ENCODE data around the gene CXCR4.

Gene CXCR4

DNA sequence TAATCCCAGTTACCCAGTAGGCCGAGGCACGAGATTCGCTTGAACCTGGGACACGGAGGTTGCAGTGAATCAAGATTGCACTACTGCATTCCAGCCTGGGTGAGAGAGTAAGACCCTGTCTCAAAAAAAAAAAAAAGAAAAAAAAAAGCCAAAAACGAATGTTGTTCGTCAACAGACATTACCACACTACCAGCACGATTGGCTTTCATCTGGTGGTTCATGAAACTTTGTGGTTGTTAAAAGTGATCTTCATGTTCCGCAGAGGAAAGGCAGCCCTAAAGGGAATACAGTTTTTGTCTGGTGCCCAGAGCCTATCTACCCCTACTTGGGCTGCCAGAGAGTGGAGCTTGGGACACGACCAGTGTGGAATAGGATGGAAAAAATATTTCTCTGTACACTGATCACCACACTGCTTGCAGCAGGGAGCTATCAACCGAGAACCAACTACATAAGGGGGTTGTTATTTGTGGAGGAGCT is 13.6 kb upstream of the CXCR4 start:
- no peak for DNase-seq

DNA sequence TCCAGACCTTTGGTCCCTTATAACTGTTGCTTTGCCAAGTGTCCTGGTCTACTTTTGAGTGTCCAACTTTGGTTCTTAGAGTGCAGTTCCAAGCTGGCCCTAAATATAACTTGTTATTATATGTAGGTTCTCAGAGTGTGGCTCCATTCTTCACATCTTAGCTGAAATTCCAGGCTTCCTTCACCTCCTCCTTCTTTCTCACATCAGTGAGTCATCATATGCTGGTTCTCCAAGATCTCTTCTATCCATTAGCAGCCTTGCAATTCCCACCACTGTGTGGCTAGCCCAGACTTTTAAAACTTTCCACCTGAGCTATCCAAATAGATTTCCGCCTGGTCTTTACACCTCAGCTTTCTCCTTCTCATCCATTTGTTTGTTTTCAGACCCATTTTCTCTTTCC is 12.6 kb upstream of the CXCR4 start:
- DNase-seq: no peak

DNA sequence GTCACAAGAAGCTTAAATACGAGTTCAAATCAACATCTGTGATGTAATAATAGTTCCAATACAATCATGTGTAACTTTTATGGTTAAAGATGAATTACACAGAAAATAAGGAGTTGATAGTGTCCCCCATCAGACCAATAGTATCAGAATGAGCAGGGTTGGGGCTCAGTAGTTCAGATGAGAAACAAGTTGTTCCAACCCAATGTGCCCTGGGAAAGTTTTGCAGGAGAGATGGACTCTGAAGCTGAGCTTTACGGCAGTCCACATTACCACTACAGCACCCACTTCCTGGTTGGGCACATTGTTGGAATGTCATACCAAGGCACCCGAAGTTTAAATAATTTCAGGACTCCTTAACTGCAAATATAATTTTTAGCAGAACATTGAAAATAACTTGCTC is 12.1 kb upstream of the CXCR4 start:
- DNase-seq: no peak

DNA sequence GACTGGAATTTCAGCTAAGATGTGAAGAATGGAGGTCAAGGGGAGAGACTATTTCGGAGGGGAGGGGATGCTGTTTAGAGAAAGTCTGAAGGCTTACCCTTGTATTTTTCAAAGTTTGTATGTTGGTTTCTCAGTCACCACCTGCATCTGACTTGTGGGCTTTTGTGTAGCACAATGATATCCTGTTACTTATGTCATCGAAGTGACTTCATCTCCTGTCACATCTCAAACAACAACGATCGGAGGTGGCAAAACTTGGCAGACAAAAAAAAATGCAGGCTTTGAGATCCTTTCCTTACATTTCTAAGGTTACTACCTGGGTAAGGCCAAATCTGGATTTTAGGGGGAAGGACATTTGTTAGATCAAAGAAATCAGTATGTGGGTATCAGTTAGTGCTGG is 11.7 kb upstream of the CXCR4 start:
- no peak for DNase-seq

DNA sequence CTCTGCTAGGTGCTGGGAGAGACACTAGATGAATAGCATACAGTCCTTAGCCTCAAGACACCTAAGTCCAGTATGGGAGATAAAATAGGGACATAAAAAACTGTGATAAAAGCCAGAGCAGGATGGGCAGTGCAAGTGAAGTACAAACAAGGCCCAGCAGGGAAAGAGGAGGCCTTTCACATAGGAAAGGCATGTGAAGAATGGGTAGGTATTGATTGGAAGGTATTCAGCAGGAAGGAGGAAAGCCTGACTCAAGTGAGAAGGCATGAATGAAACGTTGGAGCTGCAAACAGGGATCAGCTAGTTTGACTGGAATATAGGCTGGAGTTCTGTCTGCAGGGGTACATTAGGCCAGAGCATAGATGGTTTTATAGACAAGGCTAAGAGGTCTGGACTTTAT is 11.0 kb upstream of the CXCR4 start:
- DNase-seq: no peak

DNA sequence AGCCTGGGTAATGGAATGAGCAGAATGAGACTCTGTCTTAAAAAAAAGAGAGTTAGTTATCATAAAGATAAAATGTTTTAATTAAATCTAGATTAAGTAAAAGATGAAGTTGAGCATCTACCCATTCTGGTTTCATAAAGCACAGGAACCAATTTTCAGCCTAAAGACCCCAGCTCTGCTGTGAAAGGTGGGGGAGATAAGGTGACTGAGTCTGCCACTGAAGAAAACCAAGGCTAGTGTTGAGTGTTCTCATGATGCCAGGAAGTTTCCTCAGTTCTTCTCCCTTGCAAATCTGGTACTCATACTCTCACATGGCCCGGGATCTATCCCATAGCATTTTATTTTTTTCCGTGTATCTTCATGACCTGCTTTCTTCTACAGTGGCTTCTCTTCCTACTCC is 10.4 kb upstream of the CXCR4 start:
- DNase-seq: no peak

DNA sequence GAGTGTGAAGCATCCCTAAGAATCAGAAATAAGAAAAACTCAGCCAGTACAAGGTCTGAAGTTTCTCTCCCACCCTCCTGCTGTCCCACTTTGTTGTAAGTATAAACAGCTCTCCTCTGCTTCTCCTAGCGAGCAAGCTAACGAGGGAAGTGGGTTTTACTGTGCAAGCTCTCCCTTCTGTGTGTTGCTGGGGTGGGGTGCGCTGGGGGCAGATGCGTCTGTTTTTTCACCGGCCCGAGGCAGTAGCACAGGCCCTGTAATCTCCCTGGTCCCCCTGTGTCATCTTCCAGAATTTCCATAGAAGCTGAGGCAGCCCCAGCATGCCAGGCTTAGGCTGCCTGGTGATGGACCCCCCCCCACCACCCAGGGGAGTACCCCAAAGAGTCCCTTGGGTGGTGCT is 9.4 kb upstream of the CXCR4 start:
- no peak for DNase-seq

DNA sequence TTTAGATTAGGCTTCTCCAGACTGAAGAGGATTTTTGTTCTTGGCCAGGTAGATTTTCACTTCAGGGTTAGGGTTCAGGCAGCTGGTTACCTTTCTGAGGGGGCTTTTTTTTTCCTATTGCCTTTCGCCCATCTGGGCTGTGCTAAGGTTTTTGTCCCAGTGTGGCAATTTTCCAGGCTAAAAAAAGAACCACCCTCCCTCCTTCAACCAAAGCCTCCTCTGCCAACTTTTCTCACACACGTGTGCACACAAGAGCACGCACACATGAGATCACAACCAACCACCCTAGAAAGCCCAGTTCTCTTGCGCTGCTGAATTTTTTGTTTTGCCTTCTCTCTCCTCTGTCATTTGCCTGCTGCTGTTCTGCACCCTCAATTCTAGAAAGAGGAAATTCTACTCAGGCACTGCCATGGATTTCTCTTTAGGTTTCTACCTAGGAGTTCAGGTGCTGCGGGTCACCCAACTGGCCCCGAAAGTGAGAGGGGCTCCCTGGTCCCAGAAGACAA is 8.5 kb upstream of the CXCR4 start:
- DNase-seq: no peak

DNA sequence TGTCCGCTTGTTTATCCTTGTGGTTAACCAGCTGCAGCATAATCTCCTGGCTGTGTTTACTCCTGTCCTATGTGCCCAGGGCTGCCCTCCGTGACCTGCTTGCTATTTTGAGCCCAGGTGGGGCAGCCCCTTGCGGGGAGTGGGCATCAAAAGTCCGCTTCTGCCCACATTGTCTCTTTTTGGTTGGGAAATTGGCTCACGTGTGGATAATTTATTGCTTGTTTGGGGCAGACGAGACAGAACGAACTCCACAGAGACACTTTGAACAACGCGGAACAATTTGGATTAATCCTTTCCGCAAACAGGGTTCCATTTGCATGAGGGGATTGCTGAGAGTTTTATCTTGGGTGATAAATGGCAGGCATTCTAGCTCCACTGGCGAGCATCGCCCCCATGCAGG is 8.1 kb upstream of the CXCR4 start:
- no peak for DNase-seq

DNA sequence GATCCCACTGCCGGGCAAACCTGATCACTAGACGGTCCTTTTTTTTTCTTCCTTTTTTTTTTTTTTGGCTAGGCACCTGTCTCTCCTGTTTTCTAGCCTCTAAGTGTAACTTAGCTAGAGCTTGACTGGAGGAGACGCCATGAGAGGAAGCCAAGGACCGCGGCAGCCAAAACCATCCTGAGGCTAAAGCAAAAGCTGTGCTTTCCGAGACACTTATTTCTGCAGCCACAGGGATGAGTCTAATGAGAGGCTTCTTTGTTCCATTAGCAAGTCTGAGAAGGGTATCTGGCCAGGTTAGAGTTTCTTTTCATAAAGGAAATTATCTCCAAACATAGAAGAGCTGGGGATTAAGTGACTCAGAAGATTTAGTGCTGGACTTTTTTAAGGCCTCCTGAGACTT is 7.3 kb upstream of the CXCR4 start:
- DNase-seq: no peak

DNA sequence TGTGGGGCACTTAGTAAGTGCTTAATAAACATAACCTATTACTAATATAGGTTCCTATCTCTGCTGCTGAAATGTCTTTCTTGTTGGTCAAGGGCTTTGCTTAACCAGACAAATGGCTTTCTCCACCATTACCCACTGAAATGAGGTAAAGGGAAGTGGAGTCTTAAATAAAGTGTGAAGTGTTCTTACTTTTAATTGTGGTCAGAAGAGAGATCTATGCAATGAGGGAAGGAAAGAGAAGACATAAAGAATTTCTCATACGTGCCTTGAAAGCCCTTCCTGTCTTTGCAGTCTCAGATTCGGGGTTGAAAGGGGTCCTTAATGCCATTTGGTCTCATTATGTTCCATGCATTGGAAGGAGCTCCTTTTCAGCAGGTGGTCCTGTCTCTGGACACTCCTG is 6.9 kb upstream of the CXCR4 start:
- no peak for DNase-seq

DNA sequence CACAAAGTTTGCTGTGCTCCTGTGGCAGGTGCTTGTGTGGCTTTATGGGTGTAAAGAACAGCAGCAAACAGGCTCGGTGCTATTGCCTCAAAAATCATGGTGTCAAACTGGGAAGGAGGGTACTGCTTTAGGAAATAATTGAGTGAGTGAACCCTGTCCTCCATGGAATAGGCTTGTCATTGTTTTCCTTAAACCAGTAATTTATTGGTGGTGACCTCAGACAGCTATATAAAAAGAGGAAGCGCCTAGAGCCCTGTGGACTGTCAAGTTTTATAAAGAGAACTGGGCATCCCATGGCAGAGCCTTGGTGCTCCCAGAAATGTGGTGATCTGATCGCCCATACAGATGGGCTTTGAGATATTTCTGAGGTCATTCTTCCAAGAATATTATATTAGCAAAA is 4.7 kb upstream of the CXCR4 start:
- DNase-seq: no peak

DNA sequence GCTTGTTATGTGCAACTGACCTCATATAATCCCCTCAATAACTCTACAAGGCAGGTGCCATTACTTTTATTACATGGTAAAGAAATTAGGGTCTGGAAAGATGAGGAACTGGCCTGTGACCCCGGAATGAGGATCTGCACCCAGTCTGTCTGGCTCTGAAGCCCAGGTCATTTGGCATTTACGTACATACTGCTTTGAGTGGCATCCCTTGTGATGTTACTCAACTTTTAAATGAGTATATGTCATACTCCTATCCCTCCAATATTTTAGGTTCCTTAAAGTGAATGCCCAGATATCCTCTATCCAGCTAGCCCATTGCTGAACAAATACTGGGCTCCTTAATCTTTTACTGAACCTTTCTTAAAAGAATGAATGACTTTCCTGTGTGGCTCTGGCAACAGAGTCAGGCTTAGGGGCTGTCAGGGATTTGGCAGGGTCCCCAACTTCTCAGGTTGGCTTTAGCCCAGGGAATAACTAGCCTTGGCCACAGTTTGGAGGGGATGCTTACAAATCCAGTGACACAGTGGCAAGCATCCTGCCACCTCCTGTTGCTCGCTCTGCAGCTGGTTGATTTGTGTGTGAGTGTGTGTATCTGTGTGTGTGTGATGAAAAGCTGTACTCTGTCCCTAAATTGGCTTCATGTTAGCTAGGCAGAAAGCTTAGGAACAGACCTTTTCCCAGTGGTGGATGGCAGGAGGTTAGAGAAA is 3.4 kb upstream of the CXCR4 start:
- DNase-seq: no peak

DNA sequence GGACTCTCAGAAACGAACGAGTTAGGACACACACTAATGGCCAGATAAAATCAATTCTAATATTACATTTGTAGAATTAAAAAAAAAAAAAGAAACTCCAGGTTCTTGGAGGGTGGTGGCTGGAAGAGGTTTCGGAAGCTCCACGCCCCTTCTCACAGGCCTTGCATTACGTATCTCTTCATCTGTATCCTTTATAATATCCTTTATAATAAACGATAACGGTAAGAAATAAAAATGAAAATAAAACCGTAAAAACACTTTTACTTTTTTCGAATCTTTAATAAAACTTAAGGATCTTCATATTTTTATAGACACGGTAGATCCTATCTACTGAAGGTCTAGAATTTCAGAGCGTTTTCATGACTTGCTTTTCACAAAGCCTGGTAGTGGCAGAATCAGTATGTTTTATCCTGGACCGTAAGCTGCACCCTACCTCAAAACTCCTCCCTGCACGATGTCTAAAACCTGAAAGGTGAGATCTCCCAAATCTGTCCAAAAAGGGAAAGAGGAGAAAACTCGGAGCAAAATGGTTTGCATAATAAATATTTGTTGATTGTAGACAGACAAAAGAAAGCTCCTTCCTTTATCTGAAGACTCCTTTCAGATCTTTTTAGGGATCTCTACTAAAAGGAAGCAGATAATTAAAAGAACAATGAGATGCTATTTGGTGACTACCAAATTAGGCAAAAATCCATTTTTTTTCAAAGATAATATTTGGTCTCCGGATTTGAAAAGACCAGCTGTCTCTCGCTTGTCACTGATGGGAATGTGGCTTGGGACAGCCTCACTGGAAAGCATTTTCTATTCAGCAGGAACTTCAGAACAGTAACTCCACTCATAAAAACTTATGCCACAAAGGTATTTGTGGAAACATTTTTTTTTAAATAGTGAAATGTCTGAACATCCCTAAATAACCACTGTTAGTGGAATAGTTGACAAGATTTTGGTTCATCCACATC is 2.0 kb upstream of the CXCR4 start:
- no peak for DNase-seq

DNA sequence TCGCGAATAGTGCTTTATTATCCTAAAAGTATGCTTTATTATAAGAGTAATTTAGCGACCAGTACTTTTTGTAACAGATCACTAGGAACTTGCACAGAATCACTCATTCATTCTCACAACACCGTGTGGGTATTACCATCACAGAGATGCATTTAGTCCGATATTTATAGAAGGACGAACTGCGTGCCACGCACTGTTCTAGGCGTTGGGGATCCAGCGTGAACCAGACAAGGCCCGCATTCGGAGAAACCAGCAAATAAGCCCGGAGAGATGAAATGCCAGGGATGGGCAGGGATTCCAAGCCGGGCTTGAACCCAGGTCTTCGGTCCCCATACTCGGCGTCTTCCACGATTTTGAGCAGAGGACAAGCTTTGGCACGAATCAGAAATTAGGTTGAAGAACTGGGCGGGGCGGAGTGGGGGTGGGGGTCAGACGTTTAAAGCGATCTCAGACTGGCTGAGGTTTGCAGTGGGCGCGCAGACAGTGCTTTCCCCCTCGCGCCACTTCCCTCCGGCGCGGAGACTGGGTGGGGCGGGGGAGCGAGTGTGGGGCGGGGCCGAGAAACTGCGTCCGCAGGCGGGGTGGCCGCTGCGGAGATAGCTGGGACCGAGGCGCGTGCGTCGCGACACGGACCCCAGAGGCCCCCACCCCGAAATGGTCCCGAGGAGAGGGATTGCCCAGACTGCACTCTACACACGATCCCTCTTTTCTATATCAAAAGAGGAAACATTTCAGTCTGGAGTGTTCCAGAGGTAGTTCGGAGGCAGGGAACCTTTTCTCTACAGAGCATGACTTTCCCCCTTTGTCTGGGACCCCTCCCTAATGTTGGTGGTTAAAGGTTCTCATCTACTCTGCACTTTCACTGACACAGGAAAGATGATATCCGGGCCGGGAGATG is 1.1 kb upstream of the CXCR4 start:
- no peak for DNase-seq

DNA sequence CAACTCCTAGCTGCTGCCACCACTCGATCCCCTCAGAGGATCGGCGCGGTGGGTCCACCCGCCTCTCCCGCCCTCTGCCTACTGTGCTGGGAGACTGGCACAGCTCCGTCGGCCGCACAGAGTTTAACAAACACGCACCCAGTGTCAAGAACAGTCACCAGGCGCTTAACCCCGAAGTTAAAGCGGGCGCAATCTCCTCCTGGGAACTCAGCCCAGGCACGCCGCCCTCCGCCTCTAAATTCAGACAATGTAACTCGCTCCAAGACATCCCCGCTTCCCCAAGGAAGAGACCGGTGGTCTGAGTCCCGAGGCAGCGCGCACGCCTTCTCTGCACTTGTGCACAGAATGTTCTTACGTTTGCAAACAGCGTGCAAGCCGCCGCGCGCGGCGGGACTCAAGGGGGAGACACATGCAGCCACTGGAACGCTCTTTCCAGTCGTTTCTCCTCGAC is 533 bp downstream of the CXCR4 start:
- DNase-seq: no peak

DNA sequence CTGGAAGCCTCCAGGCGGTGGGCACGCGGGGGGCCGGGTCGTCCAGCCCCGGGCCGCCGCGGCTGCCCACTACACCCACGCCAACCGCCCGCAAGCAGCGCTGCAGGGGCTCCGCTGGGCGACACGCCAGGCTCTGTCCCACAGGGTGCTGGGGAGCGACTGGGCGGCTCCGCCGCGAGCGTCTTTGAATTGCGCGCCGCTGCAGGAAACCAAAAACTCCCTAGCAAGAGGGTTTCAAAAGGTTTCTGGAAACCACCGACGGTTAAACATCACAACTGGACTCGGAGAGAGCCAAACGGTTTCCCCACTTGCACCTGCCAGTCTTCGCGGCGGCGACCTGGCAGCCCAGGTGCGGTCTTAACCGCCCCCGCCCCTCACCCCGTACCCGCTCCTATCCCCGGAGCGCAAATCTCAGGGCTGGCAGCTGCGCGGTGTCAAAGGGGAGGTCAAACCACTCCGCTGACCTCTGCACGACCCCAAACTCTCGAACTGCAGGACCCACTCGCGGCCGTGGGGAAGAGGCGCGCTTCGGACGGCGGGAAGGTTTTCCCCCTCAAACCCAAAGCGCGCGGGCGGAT is 1.0 kb downstream of the CXCR4 start:
- no peak for DNase-seq

DNA sequence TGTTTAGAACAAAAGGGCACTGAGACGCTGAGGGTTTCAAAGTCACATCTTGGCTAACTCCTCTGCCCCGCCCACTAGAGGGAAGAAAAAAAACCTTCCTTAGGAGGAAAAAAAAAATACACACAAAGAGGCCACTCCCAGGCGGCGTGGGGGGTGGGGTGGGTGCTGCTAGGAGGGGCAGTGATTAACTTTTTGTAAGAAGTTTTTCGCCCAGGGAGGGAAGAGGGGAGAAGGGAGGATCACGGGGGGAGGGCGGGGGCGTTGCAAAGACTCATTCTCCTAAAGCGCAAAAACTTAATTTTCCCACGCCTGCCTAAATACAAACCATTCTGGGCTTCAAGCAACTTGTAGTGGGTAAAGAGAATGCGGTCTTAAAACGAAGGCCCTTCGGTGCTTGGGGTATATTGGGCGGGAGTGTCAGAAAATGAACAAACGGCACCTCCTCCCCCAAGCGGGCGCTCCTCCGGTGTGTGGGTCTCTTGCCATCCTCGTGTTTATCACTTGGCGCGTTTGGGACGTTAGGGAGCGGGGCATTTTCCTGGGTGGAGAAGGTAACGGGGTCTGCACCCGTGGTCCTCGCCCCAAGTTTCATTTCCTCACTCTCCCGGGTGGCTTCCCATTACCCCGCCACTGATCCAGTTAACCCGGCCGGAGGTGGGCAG is 1.7 kb downstream of the CXCR4 start:
- no peak for DNase-seq

DNA sequence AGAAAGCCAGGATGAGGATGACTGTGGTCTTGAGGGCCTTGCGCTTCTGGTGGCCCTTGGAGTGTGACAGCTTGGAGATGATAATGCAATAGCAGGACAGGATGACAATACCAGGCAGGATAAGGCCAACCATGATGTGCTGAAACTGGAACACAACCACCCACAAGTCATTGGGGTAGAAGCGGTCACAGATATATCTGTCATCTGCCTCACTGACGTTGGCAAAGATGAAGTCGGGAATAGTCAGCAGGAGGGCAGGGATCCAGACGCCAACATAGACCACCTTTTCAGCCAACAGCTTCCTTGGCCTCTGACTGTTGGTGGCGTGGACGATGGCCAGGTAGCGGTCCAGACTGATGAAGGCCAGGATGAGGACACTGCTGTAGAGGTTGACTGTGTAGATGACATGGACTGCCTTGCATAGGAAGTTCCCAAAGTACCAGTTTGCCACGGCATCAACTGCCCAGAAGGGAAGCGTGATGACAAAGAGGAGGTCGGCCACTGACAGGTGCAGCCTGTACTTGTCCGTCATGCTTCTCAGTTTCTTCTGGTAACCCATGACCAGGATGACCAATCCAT is 2.7 kb downstream of the CXCR4 start:
- no peak for DNase-seq

DNA sequence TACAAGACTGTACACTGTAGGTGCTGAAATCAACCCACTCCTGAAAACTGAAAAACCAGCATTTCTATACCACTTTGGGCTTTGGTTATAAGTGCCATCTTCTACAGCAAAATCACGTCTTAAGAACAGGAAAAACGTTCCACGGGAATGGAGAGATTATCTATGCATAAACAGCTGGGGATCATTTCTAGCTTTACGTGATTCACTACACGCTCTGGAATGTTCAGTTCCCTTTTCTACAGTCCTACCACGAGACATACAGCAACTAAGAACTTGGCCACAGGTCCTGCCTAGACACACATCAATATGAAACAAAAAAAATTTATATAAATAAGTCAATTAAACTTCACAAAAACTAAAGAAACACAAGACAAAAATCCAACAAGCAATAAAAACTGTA is 3.6 kb downstream of the CXCR4 start:
- no peak for DNase-seq

DNA sequence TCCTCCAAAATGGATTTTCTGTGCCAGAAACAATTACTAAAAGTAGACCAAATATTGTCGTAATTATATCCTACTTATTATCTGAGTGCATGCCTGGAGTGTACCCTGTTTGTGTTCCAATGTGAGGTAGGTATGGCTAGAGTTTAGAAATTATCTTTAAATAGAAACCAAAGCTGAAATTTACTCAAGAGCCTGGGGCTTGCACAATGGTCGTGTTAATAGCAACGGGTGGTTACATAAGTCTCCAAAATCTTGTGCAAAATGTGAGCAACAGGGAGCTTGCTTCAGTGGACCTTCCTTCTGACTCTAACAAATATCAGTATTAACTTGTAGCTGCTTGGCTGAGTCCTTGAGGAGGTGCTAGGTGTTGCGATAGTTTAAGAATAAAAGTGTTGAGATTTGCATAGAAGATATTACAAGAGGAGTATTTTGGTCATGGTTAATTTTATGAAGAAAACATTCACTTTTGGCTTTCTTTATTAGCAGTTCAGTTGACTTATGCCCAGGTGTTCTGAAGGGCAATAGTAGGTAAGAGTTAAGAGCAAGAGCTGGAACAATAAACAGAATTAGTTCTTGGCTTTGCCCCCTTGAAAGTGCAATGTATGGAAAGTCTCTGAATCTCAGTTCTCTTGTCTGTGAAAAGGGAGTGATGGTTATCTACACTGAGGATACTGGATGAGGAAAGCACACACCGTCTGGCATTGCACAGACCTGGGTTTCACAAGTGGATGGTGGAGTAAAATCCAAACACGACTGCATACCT is 4.6 kb downstream of the CXCR4 start:
- no peak for DNase-seq
